Upper lobe of right lung (tissue), 1 donor: ENCODE results near the gene GPATCH2. TPM values are rescaled to one million over a fixed set of nuclear protein-coding genes. Genes with fewer than 3 reads are reported as not detected.
"Not testable (repeated sequence)": the region's sequence is repeated elsewhere in the genome, so short reads cannot be mapped to it uniquely, and the experiment has no call there.

ENCODE experiments used
- ATAC-seq: fragments of 200-7000 bp; cut with Tn5 transposase; one replicate; pipeline ENCODE4 v1.9.1; 2020; ENCODE audit warnings: mild to moderate bottlenecking, moderate library complexity
- DNase-seq: peaks from one replicate; pipeline ENCODE4 v3.0.0-alpha.2; 2020
- H3K27ac ChIP-seq: fragments of 200-600 bp; one replicate; pipeline ENCODE4 v1.8.0; 2022
- H3K27me3 ChIP-seq: fragments of 200-600 bp; one replicate; pipeline ENCODE4 v1.8.0; 2022; ENCODE audit warnings: mild to moderate bottlenecking
- H3K36me3 ChIP-seq: fragments of 200-600 bp; one replicate; pipeline ENCODE4 v1.8.0; 2022
- H3K4me1 ChIP-seq: fragments of 200-600 bp; one replicate; pipeline ENCODE4 v1.8.0; 2022
- H3K4me3 ChIP-seq: fragments of 200-600 bp; one replicate; pipeline ENCODE4 v1.8.0; 2022; ENCODE audit warnings: mild to moderate bottlenecking
- H3K9me3 ChIP-seq: fragments of 200-600 bp; one replicate; pipeline ENCODE4 v1.8.0; 2022
- CTCF ChIP-seq: fragments of 200-600 bp; IDR thresholded peaks from one replicate; pipeline ENCODE4 v1.8.0; 2022; ENCODE audit warnings: antibody characterized with exemption
- intact Hi-C: fragments of 100-400 bp; cut with DNase I; formaldehyde crosslinking; loops from one replicate; pipeline ENCODE4 v1.11.0; 2022
- total RNA-seq: library from RNA; stranded (reverse); fragmentation: NEBNext Ultra II Directional; extraction: Animal tissue kit (Norgen Biotek cat#: 25700); gene quantifications from one replicate; pipeline ENCODE4 v1.2.1, GENCODE V29; 2021
- donor health status: DM: no; HTN: yes; CAD: no; lungs with severe emphysema.

The GPATCH2 gene
- total RNA-seq, 1 donor from 2014 or later: 11.3 TPM

- Histone ChIP-seq H3K9me3 (no peaks in the 10 kb centered on the region), H3K36me3 (peaks cover 6% of the 10 kb centered on the region), H3K4me3 (no peak overlapping the region), H3K4me1 (no peaks in the 10 kb centered on the region), H3K27ac (no peak overlapping the region), H3K27me3 (no peaks in the 10 kb centered on the region)
- ATAC-seq (no peak), DNase-seq (no peak)
- TF ChIP-seq CTCF: no peak
- intact Hi-C loops: no loop called here
Observed at GRCh38 chr1:217602380-217602779, 28.5 kb downstream of the GPATCH2 start.

GRCh38 chr1:217599154-217599553 is 31.7 kb downstream of the GPATCH2 start:
- no peak overlapping the region for H3K4me3 ChIP-seq
- no peak for ATAC-seq
- no peaks in the 10 kb centered on the region for H3K36me3 ChIP-seq
- H3K9me3 ChIP-seq: no peaks in the 10 kb centered on the region
- intact Hi-C loops: no loop called here
- no peaks in the 10 kb centered on the region for H3K4me1 ChIP-seq
- no peaks in the 10 kb centered on the region for H3K27me3 ChIP-seq
- no peak overlapping the region for H3K27ac ChIP-seq
- no peak for TF ChIP-seq CTCF
- no peak for DNase-seq

GRCh38 chr1:217590598-217590997 is 40.3 kb downstream of the GPATCH2 start:
- intact Hi-C loops: no loop called here
- no peaks in the 10 kb centered on the region for H3K27me3 ChIP-seq
- H3K4me3 ChIP-seq: no peak overlapping the region
- no peak for DNase-seq
- H3K27ac ChIP-seq: no peak overlapping the region
- no peaks in the 10 kb centered on the region for H3K36me3 ChIP-seq
- ATAC-seq: no peak
- no peaks in the 10 kb centered on the region for H3K9me3 ChIP-seq
- no peak for TF ChIP-seq CTCF
- H3K4me1 ChIP-seq: no peaks in the 10 kb centered on the region

GRCh38 chr1:217586586-217586985 is 44.3 kb downstream of the GPATCH2 start:
- H3K9me3 ChIP-seq: no peaks in the 10 kb centered on the region
- no peaks in the 10 kb centered on the region for H3K36me3 ChIP-seq
- no peak for ATAC-seq
- TF ChIP-seq CTCF: no peak
- intact Hi-C loops: no loop called here
- DNase-seq: no peak
- H3K4me3 ChIP-seq: no peak overlapping the region
- no peaks in the 10 kb centered on the region for H3K4me1 ChIP-seq
- H3K27me3 ChIP-seq: no peaks in the 10 kb centered on the region
- H3K27ac ChIP-seq: no peak overlapping the region

- Histone ChIP-seq H3K9me3 (no peaks in the 10 kb centered on the region), H3K4me1 (no peaks in the 10 kb centered on the region), H3K4me3 (no peak overlapping the region), H3K36me3 (no peaks in the 10 kb centered on the region), H3K27ac (no peak overlapping the region), H3K27me3 (no peaks in the 10 kb centered on the region)
- TF ChIP-seq CTCF: no peak
- intact Hi-C loops: no loop called here
- DNase-seq (no peak), ATAC-seq (peak; percentile 57)
Observed at GRCh38 chr1:217585577-217585976, 45.3 kb downstream of the GPATCH2 start.

GRCh38 chr1:217584286-217584811 is 46.5 kb downstream of the GPATCH2 start:
- H3K27ac ChIP-seq, DNase-seq, H3K4me3 ChIP-seq, intact Hi-C loops, H3K27me3 ChIP-seq, H3K9me3 ChIP-seq, H3K4me1 ChIP-seq, ATAC-seq, H3K36me3 ChIP-seq: not testable (repeated sequence)
